ENCODE data around the gene RNF4.

RNF4 gene

DNA sequence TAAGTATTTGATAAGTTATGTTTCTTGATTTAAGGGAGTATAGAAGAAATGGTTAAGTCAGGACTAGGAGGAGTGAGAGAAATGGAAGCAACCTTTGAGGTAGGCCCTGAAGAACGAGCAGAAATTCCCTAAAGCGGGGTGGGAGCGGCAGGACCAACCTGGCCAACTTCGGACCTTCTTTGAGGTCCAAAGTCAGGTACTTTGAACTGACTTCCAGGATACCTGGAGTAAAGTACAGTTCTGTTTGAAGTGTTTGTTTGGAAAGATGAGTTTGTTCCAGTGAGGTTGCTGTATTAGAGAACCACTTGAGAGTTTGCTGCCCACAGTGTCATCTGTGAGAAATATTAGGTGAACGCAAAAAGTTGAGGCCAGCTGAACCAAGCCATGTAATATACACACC is 11.7 kb downstream of the RNF4 start:
- DNase-seq: no peak
- Histone ChIP-seq H3K4me3 (ENCODE audit: control insufficient read depth in 1 of 7, extremely low read depth in 1 of 7, insufficient read depth in 4 of 7, low read depth in 2 of 7, low read length in 6 of 7) (no peak overlapping the region), H3K9me3 (ENCODE audit: control extremely low read depth in 1 of 5, control insufficient read depth in 4 of 5, insufficient read depth in 2 of 5, low read depth in 1 of 5, low read length in 4 of 5) (no peaks in the 10 kb centered on the region), H3K4me1 (ENCODE audit: control extremely low read depth in 1 of 4, control insufficient read depth in 4 of 4, insufficient read depth in 4 of 4, low read length in 3 of 4) (peaks cover 14 to 47% (median 43%) of the 10 kb centered on the region in 4 experiments), H3K27me3 (replicated peaks in 2 of 5; ENCODE audit: control insufficient read depth in 4 of 5, insufficient read depth in 5 of 5, low read length in 4 of 5) (no peaks in the 10 kb centered on the region), H3K36me3 (ENCODE audit: control insufficient read depth in 4 of 4, insufficient read depth in 4 of 4, low read length in 3 of 4) (peaks cover 0 to 26% (median 4%) of the 10 kb centered on the region in 4 experiments), H3K27ac (ENCODE audit: insufficient read depth in 1 of 2, low read depth in 1 of 2, low read length in 2 of 2, poor library complexity in 1 of 2, severe bottlenecking in 2 of 2) (no peak overlapping the region)
- ChIA-PET CTCF (interaction anchor here (2.8 to 6.1 kb wide), 2 partner anchors 8 to 12 kb away, joined by 6 to 26 read pairs; partner anchors contain the start of gene RNF4), POLR2A (interaction anchor here (1.5 kb wide), 1 partner anchor 12 kb away, joined by 3 read pairs; the partner anchor contains the start of gene RNF4)
- WGBS (ENCODE audit: insufficient coverage): 100% methylated on average over 4 of the region's 5 CpGs

DNA sequence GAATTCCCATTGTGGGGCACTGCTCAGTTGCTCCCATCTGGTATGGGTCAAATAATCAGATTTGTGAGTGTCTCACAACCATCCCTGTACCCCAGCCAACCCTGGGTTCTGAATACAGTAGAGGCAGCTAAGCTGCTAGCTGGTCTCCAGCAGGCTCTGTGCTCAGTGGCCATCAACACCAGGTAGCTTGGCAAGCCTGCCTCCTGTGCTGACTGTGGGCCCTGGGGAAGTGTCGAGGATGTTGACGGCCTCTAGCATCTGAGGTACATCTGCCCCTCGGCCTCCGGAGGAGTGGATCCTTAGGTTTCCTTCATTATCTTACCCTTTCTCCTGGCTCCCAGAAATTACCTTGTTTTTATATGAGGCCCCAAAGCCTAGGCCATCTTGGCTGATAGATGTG is 13.3 kb downstream of the RNF4 start:
- DNase-seq: no peak
- H3K9me3 ChIP-seq (ENCODE audit: control extremely low read depth in 1 of 5, control insufficient read depth in 4 of 5, insufficient read depth in 2 of 5, low read depth in 1 of 5, low read length in 4 of 5): no peaks in the 10 kb centered on the region
- H3K4me3 ChIP-seq (ENCODE audit: control insufficient read depth in 1 of 7, extremely low read depth in 1 of 7, insufficient read depth in 4 of 7, low read depth in 2 of 7, low read length in 6 of 7): no peak overlapping the region
- no peaks in the 10 kb centered on the region for H3K27me3 ChIP-seq (replicated peaks in 2 of 5; ENCODE audit: control insufficient read depth in 4 of 5, insufficient read depth in 5 of 5, low read length in 4 of 5)
- ChIA-PET CTCF (interaction anchor here (0.9 to 6.1 kb wide), 3 partner anchors 9 to 18 kb away, joined by 4 to 26 read pairs (median 6); partner anchors contain the start of gene RNF4), POLR2A (interaction anchor here (1.0 kb wide), 1 partner anchor 22 kb away, joined by 3 read pairs; no protein-coding TSS in a partner anchor)
- H3K4me1 ChIP-seq (ENCODE audit: control extremely low read depth in 1 of 4, control insufficient read depth in 4 of 4, insufficient read depth in 4 of 4, low read length in 3 of 4): peaks cover 22 to 59% (median 55%) of the 10 kb centered on the region in 4 experiments
- WGBS (ENCODE audit: insufficient coverage): 100% methylated on average over 3 of the region's 4 CpGs
- H3K27ac ChIP-seq (ENCODE audit: insufficient read depth in 1 of 2, low read depth in 1 of 2, low read length in 2 of 2, poor library complexity in 1 of 2, severe bottlenecking in 2 of 2): peak overlapping the region in 1 of 2 experiments; percentile 62
- H3K36me3 ChIP-seq (ENCODE audit: control insufficient read depth in 4 of 4, insufficient read depth in 4 of 4, low read length in 3 of 4): peaks cover 0 to 20% (median 1%) of the 10 kb centered on the region in 4 experiments

DNA sequence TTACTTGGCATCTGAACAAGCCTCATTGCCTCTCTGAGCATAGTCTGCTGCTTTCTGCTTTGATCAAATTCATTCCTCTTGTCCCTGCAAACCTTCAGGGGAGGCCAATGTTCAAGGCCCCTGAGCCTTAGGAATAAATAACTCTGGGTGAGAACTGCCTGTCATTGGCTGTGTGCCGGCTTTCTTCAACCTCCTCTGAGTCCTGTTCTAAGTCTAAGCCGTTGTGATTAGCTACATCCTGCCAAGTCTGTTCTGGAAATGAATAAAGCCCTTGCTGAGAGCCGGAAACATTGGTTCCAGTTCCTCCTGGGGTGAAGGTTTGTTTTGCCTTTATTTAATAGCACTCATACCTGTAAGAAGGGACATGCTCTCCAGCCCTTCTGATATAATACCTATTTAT is 13.8 kb downstream of the RNF4 start:
- CTCF ChIA-PET: interaction anchor here (0.9 to 6.1 kb wide), 4 partner anchors 10 to 23 kb away, joined by 3 to 26 read pairs (median 5); partner anchors contain the start of gene RNF4

DNA sequence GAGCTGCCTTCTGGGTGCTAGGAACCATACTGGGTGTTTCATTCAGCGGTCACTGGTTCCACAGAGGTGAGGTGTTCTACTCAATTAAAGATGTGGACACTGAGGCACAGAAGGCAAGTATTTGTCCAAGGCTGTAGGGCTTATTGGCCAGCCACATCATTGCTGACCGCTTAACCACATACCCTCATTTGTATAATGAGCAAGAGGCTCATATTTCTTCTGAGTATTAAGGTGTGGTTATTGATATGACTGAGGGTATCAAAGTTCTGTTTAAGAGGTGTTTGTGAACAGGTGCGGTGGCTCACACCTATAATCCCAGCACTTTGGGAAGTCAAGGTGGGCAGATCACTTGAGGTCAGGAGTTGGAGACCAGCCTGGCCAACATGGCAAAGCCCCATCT is 14.3 kb downstream of the RNF4 start:
- WGBS (ENCODE audit: insufficient coverage): 86% methylated on average over 1 of the region's 3 CpGs
- peak overlapping the region in 1 of 2 experiments; percentile 59 for H3K27ac ChIP-seq (ENCODE audit: insufficient read depth in 1 of 2, low read depth in 1 of 2, low read length in 2 of 2, poor library complexity in 1 of 2, severe bottlenecking in 2 of 2)
- ChIA-PET POLR2A (no interaction called here), CTCF (interaction anchor here (0.9 to 6.1 kb wide), 5 partner anchors 10 to 23 kb away, joined by 3 to 26 read pairs (median 4); partner anchors contain the start of gene RNF4)
- DNase-seq: no peak
- H3K4me3 ChIP-seq (ENCODE audit: control insufficient read depth in 1 of 7, extremely low read depth in 1 of 7, insufficient read depth in 4 of 7, low read depth in 2 of 7, low read length in 6 of 7): no peak overlapping the region
- H3K36me3 ChIP-seq (ENCODE audit: control insufficient read depth in 4 of 4, insufficient read depth in 4 of 4, low read length in 3 of 4): peaks cover 0 to 27% (median 2%) of the 10 kb centered on the region in 4 experiments
- peaks cover 22 to 59% (median 48%) of the 10 kb centered on the region in 4 experiments for H3K4me1 ChIP-seq (ENCODE audit: control extremely low read depth in 1 of 4, control insufficient read depth in 4 of 4, insufficient read depth in 4 of 4, low read length in 3 of 4)
- H3K27me3 ChIP-seq (replicated peaks in 2 of 5; ENCODE audit: control insufficient read depth in 4 of 5, insufficient read depth in 5 of 5, low read length in 4 of 5): no peaks in the 10 kb centered on the region
- no peaks in the 10 kb centered on the region for H3K9me3 ChIP-seq (ENCODE audit: control extremely low read depth in 1 of 5, control insufficient read depth in 4 of 5, insufficient read depth in 2 of 5, low read depth in 1 of 5, low read length in 4 of 5)

More for the DNA sequence above, 13.8 kb downstream of the RNF4 start:
- 50% methylated on average over 1 of the region's 3 CpGs for WGBS (ENCODE audit: insufficient coverage)
- Histone ChIP-seq H3K36me3 (ENCODE audit: control insufficient read depth in 4 of 4, insufficient read depth in 4 of 4, low read length in 3 of 4) (peaks cover 0 to 24% (median 2%) of the 10 kb centered on the region in 4 experiments), H3K9me3 (ENCODE audit: control extremely low read depth in 1 of 5, control insufficient read depth in 4 of 5, insufficient read depth in 2 of 5, low read depth in 1 of 5, low read length in 4 of 5) (no peaks in the 10 kb centered on the region), H3K27me3 (replicated peaks in 2 of 5; ENCODE audit: control insufficient read depth in 4 of 5, insufficient read depth in 5 of 5, low read length in 4 of 5) (no peaks in the 10 kb centered on the region), H3K4me3 (ENCODE audit: control insufficient read depth in 1 of 7, extremely low read depth in 1 of 7, insufficient read depth in 4 of 7, low read depth in 2 of 7, low read length in 6 of 7) (no peak overlapping the region), H3K27ac (ENCODE audit: insufficient read depth in 1 of 2, low read depth in 1 of 2, low read length in 2 of 2, poor library complexity in 1 of 2, severe bottlenecking in 2 of 2) (peak overlapping the region in 1 of 2 experiments; percentile 59), H3K4me1 (ENCODE audit: control extremely low read depth in 1 of 4, control insufficient read depth in 4 of 4, insufficient read depth in 4 of 4, low read length in 3 of 4) (peaks cover 22 to 59% (median 51%) of the 10 kb centered on the region in 4 experiments)
- no peak for DNase-seq
- POLR2A ChIA-PET: interaction anchor here (1.0 kb wide), 1 partner anchor 22 kb away, joined by 3 read pairs; no protein-coding TSS in a partner anchor

DNA sequence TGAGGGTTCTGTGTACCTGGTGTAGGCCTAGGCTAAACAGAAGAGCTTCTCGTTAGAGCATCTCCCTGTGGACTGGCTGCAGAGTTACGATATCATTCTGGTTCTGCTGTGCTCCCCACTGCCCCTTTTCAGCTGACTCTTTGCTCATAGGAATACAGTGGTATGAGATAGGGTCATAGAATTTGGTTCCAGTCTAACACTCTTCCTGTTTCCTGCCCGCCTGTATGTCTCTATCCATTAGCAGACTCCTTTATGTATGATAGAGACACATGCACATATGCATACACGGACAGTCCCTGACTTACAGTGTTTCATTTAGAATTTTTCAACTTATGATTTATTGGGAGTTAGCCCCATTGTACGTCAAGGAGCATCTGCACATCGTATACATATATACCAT is 15.3 kb downstream of the RNF4 start:
- Histone ChIP-seq H3K4me1 (ENCODE audit: control extremely low read depth in 1 of 4, control insufficient read depth in 4 of 4, insufficient read depth in 4 of 4, low read length in 3 of 4) (peaks cover 22 to 53% (median 42%) of the 10 kb centered on the region in 4 experiments), H3K36me3 (ENCODE audit: control insufficient read depth in 4 of 4, insufficient read depth in 4 of 4, low read length in 3 of 4) (peaks cover 2 to 34% (median 5%) of the 10 kb centered on the region in 4 experiments), H3K27me3 (replicated peaks in 2 of 5; ENCODE audit: control insufficient read depth in 4 of 5, insufficient read depth in 5 of 5, low read length in 4 of 5) (no peaks in the 10 kb centered on the region), H3K27ac (ENCODE audit: insufficient read depth in 1 of 2, low read depth in 1 of 2, low read length in 2 of 2, poor library complexity in 1 of 2, severe bottlenecking in 2 of 2) (peak overlapping the region in 1 of 2 experiments; percentile 65), H3K4me3 (ENCODE audit: control insufficient read depth in 1 of 7, extremely low read depth in 1 of 7, insufficient read depth in 4 of 7, low read depth in 2 of 7, low read length in 6 of 7) (no peak overlapping the region), H3K9me3 (ENCODE audit: control extremely low read depth in 1 of 5, control insufficient read depth in 4 of 5, insufficient read depth in 2 of 5, low read depth in 1 of 5, low read length in 4 of 5) (no peaks in the 10 kb centered on the region)
- POLR2A ChIA-PET: no interaction called here
- CTCF ChIA-PET: interaction anchor here (0.9 to 6.1 kb wide), 6 partner anchors 11 to 51 kb away, joined by 3 to 26 read pairs (median 4); partner anchors contain the start of gene RNF4
- peak in 1 of 3 donors; percentile 17 for DNase-seq
- WGBS (ENCODE audit: insufficient coverage): no CpG with 5 or more reads among the region's 6 CpGs

DNA sequence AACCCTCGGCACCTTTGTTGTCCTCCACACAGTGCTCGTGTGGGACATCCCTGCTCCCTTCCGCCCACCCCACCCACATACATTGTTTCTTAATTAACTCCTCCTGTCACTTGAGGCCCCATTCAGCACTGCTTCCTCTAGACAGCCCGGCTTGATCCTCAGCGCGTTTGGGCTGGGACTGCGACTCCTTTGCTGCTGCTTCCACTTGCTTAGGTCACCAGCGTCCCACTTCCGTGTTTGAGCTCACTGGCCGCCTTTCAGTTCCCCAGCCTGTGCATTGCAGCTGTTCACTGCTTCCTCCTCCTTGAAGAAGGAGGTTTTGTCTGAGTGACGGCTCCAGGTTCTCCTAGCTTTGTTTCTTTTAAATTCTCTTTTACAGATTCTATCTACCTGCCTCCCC is 16.1 kb downstream of the RNF4 start:
- ChIA-PET CTCF (interaction anchor here (1.1 to 6.1 kb wide), 8 partner anchors 12 to 50 kb away, joined by 3 to 26 read pairs (median 4); no protein-coding TSS in a partner anchor), POLR2A (interaction anchor here (1.0 to 1.4 kb wide), 3 partner anchors 15 to 51 kb away, joined by 3 to 7 read pairs (median 4); partner anchors contain the start of gene FAM193A)
- WGBS (ENCODE audit: insufficient coverage): 5% methylated on average over 10 of the region's 11 CpGs
- Histone ChIP-seq H3K27me3 (replicated peaks in 2 of 5; ENCODE audit: control insufficient read depth in 4 of 5, insufficient read depth in 5 of 5, low read length in 4 of 5) (no peaks in the 10 kb centered on the region), H3K9me3 (ENCODE audit: control extremely low read depth in 1 of 5, control insufficient read depth in 4 of 5, insufficient read depth in 2 of 5, low read depth in 1 of 5, low read length in 4 of 5) (no peaks in the 10 kb centered on the region), H3K36me3 (ENCODE audit: control insufficient read depth in 4 of 4, insufficient read depth in 4 of 4, low read length in 3 of 4) (peaks cover 4 to 37% (median 11%) of the 10 kb centered on the region in 4 experiments), H3K4me1 (ENCODE audit: control extremely low read depth in 1 of 4, control insufficient read depth in 4 of 4, insufficient read depth in 4 of 4, low read length in 3 of 4) (peaks cover 22 to 53% (median 42%) of the 10 kb centered on the region in 4 experiments), H3K27ac (ENCODE audit: insufficient read depth in 1 of 2, low read depth in 1 of 2, low read length in 2 of 2, poor library complexity in 1 of 2, severe bottlenecking in 2 of 2) (peak overlapping the region in 1 of 2 experiments; percentile 65), H3K4me3 (ENCODE audit: control insufficient read depth in 1 of 7, extremely low read depth in 1 of 7, insufficient read depth in 4 of 7, low read depth in 2 of 7, low read length in 6 of 7) (peak overlapping the region in 5 of 7 experiments; percentile 2 to 62 (median 35))
- peak; percentile 82 to 96 (median 92) for DNase-seq

DNA sequence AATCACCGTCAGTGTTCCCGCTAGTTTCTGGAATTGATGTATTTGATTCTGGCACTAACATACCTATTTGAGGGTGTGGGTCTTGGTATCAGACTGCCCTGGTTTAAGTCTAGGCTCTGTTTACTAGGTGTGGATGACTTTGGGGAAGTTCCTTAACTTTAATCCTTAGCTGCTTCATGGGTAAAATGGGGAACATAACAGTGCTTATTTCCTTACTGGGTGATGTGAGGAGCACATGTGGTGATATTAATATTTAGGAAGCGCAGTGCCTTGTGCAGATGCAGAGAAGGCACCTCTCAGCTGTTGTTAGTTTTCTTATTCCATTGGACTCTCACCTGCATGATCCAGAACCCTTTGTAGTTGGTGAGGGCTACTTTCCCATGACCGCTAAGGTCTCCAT is 17.1 kb downstream of the RNF4 start:
- DNase-seq: peak in 1 of 3 donors; percentile 27
- POLR2A ChIA-PET: interaction anchor here (0.6 to 1.4 kb wide), 2 partner anchors 44 to 90 kb away, joined by 3 read pairs; no protein-coding TSS in a partner anchor
- WGBS (ENCODE audit: insufficient coverage): 86% methylated on average over 4 of the region's 4 CpGs
- Histone ChIP-seq H3K9me3 (ENCODE audit: control extremely low read depth in 1 of 5, control insufficient read depth in 4 of 5, insufficient read depth in 2 of 5, low read depth in 1 of 5, low read length in 4 of 5) (no peaks in the 10 kb centered on the region), H3K27me3 (replicated peaks in 2 of 5; ENCODE audit: control insufficient read depth in 4 of 5, insufficient read depth in 5 of 5, low read length in 4 of 5) (no peaks in the 10 kb centered on the region), H3K4me3 (ENCODE audit: control insufficient read depth in 1 of 7, extremely low read depth in 1 of 7, insufficient read depth in 4 of 7, low read depth in 2 of 7, low read length in 6 of 7) (peak overlapping the region in 1 of 7 experiments; percentile 2), H3K27ac (ENCODE audit: insufficient read depth in 1 of 2, low read depth in 1 of 2, low read length in 2 of 2, poor library complexity in 1 of 2, severe bottlenecking in 2 of 2) (peak overlapping the region in 1 of 2 experiments; percentile 65), H3K36me3 (ENCODE audit: control insufficient read depth in 4 of 4, insufficient read depth in 4 of 4, low read length in 3 of 4) (peaks cover 5 to 42% (median 18%) of the 10 kb centered on the region in 4 experiments), H3K4me1 (ENCODE audit: control extremely low read depth in 1 of 4, control insufficient read depth in 4 of 4, insufficient read depth in 4 of 4, low read length in 3 of 4) (peaks cover 22 to 53% (median 42%) of the 10 kb centered on the region in 4 experiments)
- CTCF ChIA-PET: interaction anchor here (1.1 to 6.1 kb wide), 7 partner anchors 13 to 44 kb away, joined by 4 to 26 read pairs (median 5); no protein-coding TSS in a partner anchor
